Measurements from ENCODE around the gene NAA38. TPM values are rescaled to one million over a fixed set of nuclear protein-coding genes. Genes with fewer than 3 reads are reported as not detected.

Gene NAA38
- total RNA-seq, 1 donor from 2014 or later = 64.9 TPM

- Mint-ChIP-seq H3K4me3 (no peak overlapping the region), H3K4me1 (ENCODE audit: unreplicated experiment) (no peaks in the 10 kb centered on the region), H3K27me3 (peaks cover 57% of the 10 kb centered on the region), H3K9me3 (no peaks in the 10 kb centered on the region), H3K36me3 (no peaks in the 10 kb centered on the region), H3K27ac (no peak overlapping the region)
- TF ChIP-seq, protein P1, sequence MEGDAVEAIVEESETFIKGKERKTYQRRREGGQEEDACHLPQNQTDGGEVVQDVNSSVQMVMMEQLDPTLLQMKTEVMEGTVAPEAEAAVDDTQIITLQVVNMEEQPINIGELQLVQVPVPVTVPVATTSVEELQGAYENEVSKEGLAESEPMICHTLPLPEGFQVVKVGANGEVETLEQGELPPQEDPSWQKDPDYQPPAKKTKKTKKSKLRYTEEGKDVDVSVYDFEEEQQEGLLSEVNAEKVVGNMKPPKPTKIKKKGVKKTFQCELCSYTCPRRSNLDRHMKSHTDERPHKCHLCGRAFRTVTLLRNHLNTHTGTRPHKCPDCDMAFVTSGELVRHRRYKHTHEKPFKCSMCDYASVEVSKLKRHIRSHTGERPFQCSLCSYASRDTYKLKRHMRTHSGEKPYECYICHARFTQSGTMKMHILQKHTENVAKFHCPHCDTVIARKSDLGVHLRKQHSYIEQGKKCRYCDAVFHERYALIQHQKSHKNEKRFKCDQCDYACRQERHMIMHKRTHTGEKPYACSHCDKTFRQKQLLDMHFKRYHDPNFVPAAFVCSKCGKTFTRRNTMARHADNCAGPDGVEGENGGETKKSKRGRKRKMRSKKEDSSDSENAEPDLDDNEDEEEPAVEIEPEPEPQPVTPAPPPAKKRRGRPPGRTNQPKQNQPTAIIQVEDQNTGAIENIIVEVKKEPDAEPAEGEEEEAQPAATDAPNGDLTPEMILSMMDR (conservative IDR thresholded peaks at IDR 0.05) = no peak
- DNase-seq (ENCODE audit: extremely low spot score, unreplicated experiment) = no peak
These were observed 32.0 kb downstream of the NAA38 start for GRCh38 chr17:7825206-7825990.

- peaks cover 60% of the 10 kb centered on the region for H3K27me3 Mint-ChIP-seq
- DNase-seq (ENCODE audit: extremely low spot score, unreplicated experiment) = no peak
These were observed 33.1 kb downstream of the NAA38 start for GRCh38 chr17:7824021-7824924.

DNA sequence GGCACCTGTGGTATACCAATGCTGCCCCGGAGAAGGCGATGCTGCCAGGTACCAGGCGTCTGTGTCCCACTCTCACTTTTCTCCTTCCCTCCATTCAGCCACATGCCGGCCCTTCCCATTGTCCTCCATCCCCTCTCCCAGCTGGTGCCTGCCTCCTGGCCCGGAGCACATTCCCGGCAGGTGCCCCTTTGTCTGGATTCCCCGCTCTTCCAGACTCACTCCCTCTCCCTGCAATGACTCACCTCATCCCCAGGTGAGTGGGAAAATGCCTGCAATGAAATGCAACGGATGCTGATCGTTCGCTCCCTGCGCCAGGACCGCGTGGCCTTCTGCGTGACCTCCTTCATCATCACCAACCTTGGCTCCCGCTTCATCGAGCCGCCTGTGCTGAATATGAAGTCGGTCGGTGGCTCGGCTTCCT, 33.8 kb downstream of the NAA38 start:
- no peaks in the 10 kb centered on the region for H3K4me1 Mint-ChIP-seq (ENCODE audit: unreplicated experiment)
- H3K9me3 Mint-ChIP-seq = no peaks in the 10 kb centered on the region
- H3K4me3 Mint-ChIP-seq = no peak overlapping the region
- H3K36me3 Mint-ChIP-seq = no peaks in the 10 kb centered on the region
- peaks cover 61% of the 10 kb centered on the region for H3K27me3 Mint-ChIP-seq
- TF ChIP-seq, protein P1 (conservative IDR thresholded peaks at IDR 0.05) = no peak
- no peak for DNase-seq (ENCODE audit: extremely low spot score, unreplicated experiment)
- no peak overlapping the region for H3K27ac Mint-ChIP-seq

More at GRCh38 chr17:7824021-7824924, 33.1 kb downstream of the NAA38 start:
- no peaks in the 10 kb centered on the region for H3K4me1 Mint-ChIP-seq (ENCODE audit: unreplicated experiment)
- H3K9me3 Mint-ChIP-seq = no peaks in the 10 kb centered on the region
- no peaks in the 10 kb centered on the region for H3K36me3 Mint-ChIP-seq
- no peak overlapping the region for H3K4me3 Mint-ChIP-seq
- TF ChIP-seq, protein P1 (conservative IDR thresholded peaks at IDR 0.05) = no peak
- no peak overlapping the region for H3K27ac Mint-ChIP-seq

GRCh38 chr17:7822126-7822525, 35.2 kb downstream of the NAA38 start:
- no peak for DNase-seq (ENCODE audit: extremely low spot score, unreplicated experiment)
- peaks cover 60% of the 10 kb centered on the region for H3K27me3 Mint-ChIP-seq
- TF ChIP-seq, protein P1 (conservative IDR thresholded peaks at IDR 0.05) = no peak

DNA sequence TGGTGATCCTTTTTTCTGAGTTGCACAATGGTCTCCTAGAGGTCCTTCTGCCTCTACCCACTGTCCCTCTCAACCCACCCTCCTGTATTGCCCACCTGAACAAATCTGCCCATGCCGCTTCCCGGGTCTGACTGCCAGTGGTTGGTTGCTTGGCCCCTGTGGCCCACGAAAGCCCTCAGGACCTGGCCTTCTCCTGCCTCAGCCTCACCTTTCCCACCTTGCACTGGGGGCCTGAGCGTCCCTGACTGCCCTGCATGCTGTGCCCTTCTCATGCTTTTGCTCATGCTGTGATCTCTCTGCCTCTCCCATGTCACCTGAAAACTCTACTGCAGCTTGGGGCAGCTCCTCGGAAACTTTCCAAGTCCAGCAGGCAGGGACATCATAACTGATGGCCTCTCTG, 37.1 kb downstream of the NAA38 start:
- Mint-ChIP-seq H3K27me3 (peaks cover 52% of the 10 kb centered on the region), H3K36me3 (no peaks in the 10 kb centered on the region), H3K27ac (no peak overlapping the region), H3K4me3 (no peak overlapping the region), H3K9me3 (no peaks in the 10 kb centered on the region), H3K4me1 (ENCODE audit: unreplicated experiment) (peaks cover 4% of the 10 kb centered on the region)
- TF ChIP-seq, protein P1 (conservative IDR thresholded peaks at IDR 0.05) = no peak
- no peak for DNase-seq (ENCODE audit: extremely low spot score, unreplicated experiment)

More at GRCh38 chr17:7822126-7822525, 35.2 kb downstream of the NAA38 start:
- Mint-ChIP-seq H3K27ac (peak overlapping the region; percentile 50), H3K9me3 (no peaks in the 10 kb centered on the region), H3K4me1 (ENCODE audit: unreplicated experiment) (no peaks in the 10 kb centered on the region), H3K36me3 (no peaks in the 10 kb centered on the region), H3K4me3 (no peak overlapping the region)
